Loucy (cell line): ENCODE results near the gene PHF10.

ENCODE experiments used
- CTCF ChIP-seq: fragments of 200-600 bp; sonication (generic); conservative IDR thresholded peaks from 2 replicates; pipeline ENCODE4 v1.5.1; 2014; ENCODE audit warnings: mild to moderate bottlenecking, antibody characterized with exemption, low read length
- EZH2phosphoT487 ChIP-seq: fragments of 200-600 bp; IDR thresholded peaks from 2 replicates; pipeline ENCODE4 v1.6.1; 2018; ENCODE audit warnings: antibody characterized with exemption, mild to moderate bottlenecking, moderate library complexity, borderline replicate concordance

DNA sequence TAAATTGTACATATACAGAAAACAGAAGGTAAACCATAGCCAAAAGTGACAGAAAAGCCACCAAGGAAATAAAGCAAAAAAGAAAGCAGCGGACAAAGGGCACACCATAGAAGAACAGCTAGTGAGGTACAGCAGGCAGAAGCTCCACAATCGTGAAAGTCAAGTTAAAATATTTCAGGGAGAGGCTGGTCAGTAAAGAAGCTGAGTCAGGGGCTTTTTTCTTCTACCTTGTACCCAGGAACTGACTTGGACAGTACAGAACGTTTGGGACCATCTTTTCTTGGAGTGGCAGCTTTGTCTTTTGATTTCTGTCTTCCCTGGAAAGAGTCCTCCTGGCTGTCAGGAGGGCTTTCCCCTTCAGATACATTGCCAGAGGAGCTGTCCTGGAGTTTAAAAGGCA is 14.3 kb downstream of the PHF10 start:
- no peak for TF ChIP-seq CTCF
- TF ChIP-seq EZH2phosphoT487, result no peak
